Cerebellar nuclear complex (tissue), 1 donor: Measurements from ENCODE around the gene CDH8.

Source experiments
- DNase-seq, 2 experiments: peaks; one replicate each; lab custom pipeline; 2025; lab: John Stamatoyannopoulos, UW

Gene CDH8

DNA sequence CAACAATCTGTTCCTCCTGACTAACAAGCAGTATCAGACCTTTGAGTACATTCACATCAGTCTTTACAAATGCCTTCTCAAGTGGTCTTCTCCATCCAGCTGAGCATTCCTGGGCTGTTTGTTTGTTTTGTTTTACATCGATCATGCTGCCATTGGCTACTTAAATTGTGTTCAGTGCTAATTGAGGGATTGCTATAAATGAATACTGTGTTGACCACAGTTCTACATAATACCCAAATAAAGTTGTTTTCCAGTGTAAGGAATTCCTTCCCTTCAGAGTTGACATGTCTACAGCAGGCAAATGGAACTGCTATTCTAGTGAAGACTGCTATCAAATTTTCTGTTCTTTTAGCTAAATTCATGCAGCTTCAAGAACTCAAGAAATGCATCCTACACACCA lies 3.2 kb downstream of the CDH8 start:
- no peak for DNase-seq

DNA sequence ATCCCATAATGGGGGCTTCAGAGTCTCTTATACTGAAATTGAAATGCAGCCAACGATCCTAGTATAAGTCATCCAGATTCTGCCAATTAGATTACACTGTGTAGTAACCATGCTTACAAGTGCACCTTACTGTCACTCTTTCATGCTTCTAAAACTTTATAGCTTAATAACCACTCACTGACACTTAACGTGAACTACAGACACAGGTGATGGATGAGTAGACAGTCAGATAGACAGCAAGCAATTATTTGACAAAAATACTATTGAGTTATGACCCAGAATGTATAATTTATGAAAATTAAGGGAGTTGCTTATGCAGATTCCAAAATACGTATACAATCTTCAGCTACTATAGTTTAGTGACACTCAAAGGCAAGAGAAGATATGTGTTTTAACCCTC lies 6.3 kb downstream of the CDH8 start:
- DNase-seq, result no peak

GRCh38 chr16:62022688-62023087 lies 13.6 kb downstream of the CDH8 start:
- DNase-seq, result no peak

- no peak for DNase-seq
Observed at GRCh38 chr16:62021161-62021581, 15.1 kb downstream of the CDH8 start.

DNA sequence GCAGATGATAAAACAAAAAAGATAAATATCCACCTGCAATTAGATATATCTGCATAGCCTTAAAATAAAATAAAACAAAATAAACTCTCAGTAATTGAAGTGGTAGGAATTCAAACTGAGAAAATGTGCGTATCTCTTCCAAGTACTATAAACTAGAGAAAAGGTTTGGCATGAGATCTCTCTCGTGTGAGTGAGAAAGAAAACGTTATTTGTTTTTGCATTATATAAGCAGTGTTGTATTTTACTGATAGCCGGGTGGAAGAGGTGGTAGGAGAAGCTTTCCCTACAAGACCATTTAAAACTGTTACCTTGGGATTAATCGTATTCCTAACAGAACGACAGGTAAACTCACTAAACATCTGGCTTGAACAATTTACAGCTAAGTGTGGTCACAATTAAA lies 15.6 kb downstream of the CDH8 start:
- DNase-seq, result no peak

GRCh38 chr16:62019851-62020250 lies 16.4 kb downstream of the CDH8 start:
- DNase-seq, result no peak

- no peak for DNase-seq
Observed at GRCh38 chr16:62018301-62019060, 17.8 kb downstream of the CDH8 start.

DNA sequence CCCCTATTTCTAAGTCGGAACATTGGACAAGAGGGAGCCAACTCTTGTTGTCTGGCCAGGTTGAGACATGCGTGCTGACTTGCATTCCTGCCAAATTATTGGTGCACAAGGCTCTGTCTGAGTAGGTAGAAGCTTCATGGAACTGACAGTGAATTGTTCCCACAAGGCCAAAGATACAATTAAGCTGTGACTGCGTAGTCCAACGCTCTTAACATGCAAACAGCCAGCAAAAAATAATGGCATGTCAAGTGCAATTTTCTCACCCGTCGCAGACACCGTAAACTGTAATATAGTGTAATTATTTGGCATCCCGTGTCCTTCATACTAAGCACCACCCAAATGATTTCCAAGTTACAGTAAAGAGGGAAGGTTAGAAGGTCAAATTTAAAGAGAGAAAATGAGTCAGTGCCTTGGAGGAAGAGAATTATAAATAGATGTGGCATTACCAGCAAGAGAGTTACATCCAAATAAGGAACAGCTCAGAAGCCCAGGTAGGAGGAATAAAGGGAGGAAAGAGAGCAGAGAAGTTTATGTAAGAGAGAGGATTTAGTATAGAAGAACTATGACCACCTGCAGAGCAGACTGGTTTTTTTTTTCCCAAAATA lies 21.8 kb downstream of the CDH8 start:
- no peak for DNase-seq

- DNase-seq, result no peak
Observed at GRCh38 chr16:62010186-62010585, 26.1 kb downstream of the CDH8 start.

DNA sequence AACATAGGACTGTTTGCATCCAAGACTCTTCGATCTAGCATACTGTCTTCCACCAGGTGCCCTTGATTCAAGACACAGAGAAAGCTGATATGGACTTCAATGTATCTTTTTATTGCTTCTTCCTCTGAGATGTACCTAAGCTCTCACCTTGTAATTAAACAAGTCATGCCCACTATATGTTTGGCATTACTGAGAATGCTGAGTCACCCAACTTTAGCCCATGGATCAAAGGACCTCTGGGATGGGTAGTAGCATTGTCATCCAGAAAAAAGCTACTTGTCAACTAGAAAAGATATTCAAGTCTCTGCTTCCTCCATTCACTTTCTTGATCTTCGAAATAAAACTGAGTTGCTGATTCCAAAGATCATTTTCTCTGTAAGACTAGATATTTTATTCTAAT lies 37.8 kb downstream of the CDH8 start:
- no peak for DNase-seq

- DNase-seq, result no peak
Observed at GRCh38 chr16:61993108-61993507, 43.1 kb downstream of the CDH8 start.

- DNase-seq, result no peak
Observed at GRCh38 chr16:61987474-61988012, 48.7 kb downstream of the CDH8 start.

GRCh38 chr16:61969077-61969382 lies 67.2 kb downstream of the CDH8 start:
- no peak for DNase-seq

GRCh38 chr16:61968242-61969076 lies 67.8 kb downstream of the CDH8 start:
- no peak for DNase-seq

GRCh38 chr16:61957075-61957855 lies 79.0 kb downstream of the CDH8 start:
- DNase-seq, result no peak

GRCh38 chr16:61952841-61953240 lies 83.4 kb downstream of the CDH8 start:
- no peak for DNase-seq

GRCh38 chr16:61948414-61948813 lies 87.8 kb downstream of the CDH8 start:
- no peak for DNase-seq

DNA sequence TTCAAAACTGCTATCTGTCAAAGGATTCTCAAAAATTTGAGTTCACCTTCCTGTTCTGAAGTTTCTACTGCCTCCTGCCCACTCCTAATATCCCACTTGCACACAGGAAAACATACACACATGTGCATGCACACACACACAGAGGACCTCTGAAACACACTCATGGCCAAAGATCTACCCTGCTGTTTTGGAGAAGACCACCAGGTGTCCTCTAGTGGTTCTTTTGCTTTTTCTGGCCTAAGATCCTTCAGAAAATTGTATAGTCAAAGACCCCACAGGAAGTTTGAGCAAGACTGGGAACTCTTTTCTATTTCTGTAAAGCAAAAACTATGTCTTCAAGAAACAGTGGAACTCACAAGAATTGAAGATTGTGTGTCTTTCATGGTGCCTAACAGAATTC lies 90.2 kb downstream of the CDH8 start:
- no peak for DNase-seq

GRCh38 chr16:61945511-61945910 lies 90.7 kb downstream of the CDH8 start:
- DNase-seq, result no peak

DNA sequence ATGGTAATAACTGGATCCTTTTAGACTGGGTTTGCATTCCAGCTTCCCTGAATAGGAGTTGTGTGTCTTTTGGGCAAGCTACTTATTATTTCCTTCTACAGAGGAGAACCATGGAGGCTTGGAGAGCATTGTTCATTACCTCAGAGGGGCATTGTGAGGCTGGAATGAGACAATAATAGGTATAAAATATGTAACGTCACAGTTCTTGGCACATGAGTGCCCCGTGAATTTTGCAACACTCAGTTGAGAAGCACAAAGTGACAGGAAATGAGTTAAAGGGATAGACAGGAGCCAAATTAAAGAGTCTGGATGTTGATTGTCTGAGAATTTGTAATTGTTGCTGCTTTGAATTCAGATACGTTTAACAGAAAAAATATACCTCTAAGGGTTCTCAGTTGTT lies 92.2 kb downstream of the CDH8 start:
- no peak for DNase-seq

DNA sequence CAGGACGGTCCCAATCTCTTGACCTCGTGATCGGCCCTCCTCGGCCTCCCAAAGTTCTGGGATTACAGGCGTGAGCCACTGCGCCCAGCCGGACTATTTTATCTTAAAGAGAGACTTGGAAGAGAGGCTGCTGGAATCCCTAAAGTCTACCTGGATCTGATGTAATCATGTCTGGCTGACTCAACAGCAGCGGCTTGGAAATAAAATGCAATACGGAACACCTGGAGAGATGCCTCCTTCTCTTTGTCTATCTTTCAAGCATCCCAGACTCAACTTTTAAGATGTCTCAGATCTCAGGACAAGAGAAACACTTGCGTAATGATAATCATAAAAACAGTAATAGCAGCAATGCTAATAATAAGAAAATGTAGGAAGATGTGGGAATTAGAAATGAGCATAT lies 95.6 kb downstream of the CDH8 start:
- DNase-seq, result no peak

DNA sequence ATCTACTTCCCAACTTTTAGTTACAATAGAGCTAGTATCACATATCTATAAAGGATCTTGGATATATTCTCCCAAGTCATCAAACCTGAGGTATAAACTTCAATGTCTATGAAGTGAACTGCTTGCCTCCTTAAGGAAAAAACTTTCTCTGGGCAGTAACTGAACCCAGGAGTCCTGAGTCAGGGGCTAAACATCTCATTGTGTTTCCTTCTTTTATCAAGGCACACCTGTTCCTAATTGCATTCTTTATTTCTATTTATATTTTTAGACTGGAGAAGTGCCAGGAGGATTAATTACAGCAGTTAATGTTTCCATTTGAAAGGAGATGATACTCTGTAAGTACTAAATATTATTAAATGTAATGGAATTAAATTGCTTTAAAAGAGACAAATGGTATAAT lies 98.6 kb downstream of the CDH8 start:
- DNase-seq, result no peak
